Femur (tissue), 1 donor: ENCODE data around the gene BET1.

Source experiments
- DNase-seq: peaks from one replicate; pipeline ENCODE4 v3.0.0-alpha.2; 2017

Gene BET1

GRCh38 chr7:93955304-93955703 lies 48.9 kb downstream of the BET1 start:
- no peak for DNase-seq

- no peak for DNase-seq
Measured at GRCh38 chr7:93949423-93949822, 54.7 kb downstream of the BET1 start.

GRCh38 chr7:93948873-93949272 lies 55.3 kb downstream of the BET1 start:
- no peak for DNase-seq

- DNase-seq = no peak
Measured at GRCh38 chr7:93948106-93948505, 56.0 kb downstream of the BET1 start.

- no peak for DNase-seq
Measured at GRCh38 chr7:93945756-93946535, 58.2 kb downstream of the BET1 start.

GRCh38 chr7:93945083-93945482 lies 59.1 kb downstream of the BET1 start:
- no peak for DNase-seq

GRCh38 chr7:93944673-93945072 lies 59.5 kb downstream of the BET1 start:
- DNase-seq = no peak

GRCh38 chr7:93943816-93944540 lies 60.2 kb downstream of the BET1 start:
- no peak for DNase-seq
